NCI-H345 (cell line): ENCODE results near the gene HOXC12.

Experiments
- DNase-seq: peaks from one replicate; lab custom pipeline; 2025; lab: John Stamatoyannopoulos, UW

Gene HOXC12

GRCh38 chr12:53972152-53972702 lies 17.5 kb downstream of the HOXC12 start:
- DNase-seq = no peak

- no peak for DNase-seq
These were observed 18.1 kb downstream of the HOXC12 start, which contains the start of gene HOXC11 for GRCh38 chr12:53972722-53973235. HOXC11 (plus strand) TSS chr12:53973126; CDS start chr12:53973242, 116 bp downstream.

- DNase-seq = no peak
These were observed 18.7 kb downstream of the HOXC12 start for GRCh38 chr12:53973236-53974042.

- peak; percentile 18 for DNase-seq
These were observed 19.7 kb downstream of the HOXC12 start, which contains the start of gene HOTAIR for GRCh38 chr12:53974084-53975063. HOTAIR (minus strand) TSS chr12:53974954.

- DNase-seq = no peak
These were observed 20.4 kb downstream of the HOXC12 start for GRCh38 chr12:53975064-53975471.

- DNase-seq = no peak
These were observed 20.9 kb downstream of the HOXC12 start for GRCh38 chr12:53975479-53976152.

- DNase-seq = no peak
These were observed 21.6 kb downstream of the HOXC12 start for GRCh38 chr12:53976172-53976822.

GRCh38 chr12:53976823-53977595 lies 22.3 kb downstream of the HOXC12 start:
- DNase-seq = no peak

- no peak for DNase-seq
These were observed 23.1 kb downstream of the HOXC12 start for GRCh38 chr12:53977596-53978445.

- DNase-seq = no peak
These were observed 24.0 kb downstream of the HOXC12 start for GRCh38 chr12:53978477-53979356.

GRCh38 chr12:53980104-53980801 lies 25.6 kb downstream of the HOXC12 start:
- DNase-seq = no peak

GRCh38 chr12:53980802-53981496 lies 26.2 kb downstream of the HOXC12 start:
- DNase-seq = no peak

GRCh38 chr12:53981634-53982565 lies 27.2 kb downstream of the HOXC12 start:
- no peak for DNase-seq

GRCh38 chr12:53982648-53983567 lies 28.2 kb downstream of the HOXC12 start:
- no peak for DNase-seq

- DNase-seq = no peak
These were observed 28.9 kb downstream of the HOXC12 start for GRCh38 chr12:53983568-53983949.
